ENCODE results near the gene NUDT7.

The NUDT7 gene

GRCh38 chr16:77722309-77723107, at the start of gene NUDT7:
Gene NUDT7 (plus strand): TSS chr16:77722514. CDS start chr16:77722583, 69 bp downstream.
- DNase-seq (ENCODE audit: low read depth), result peak; percentile 93

GRCh38 chr16:77674888-77675287, 47.4 kb upstream of the NUDT7 start:
- DNase-seq (ENCODE audit: low read depth), result peak; percentile 76

GRCh38 chr16:77675464-77676324, 46.6 kb upstream of the NUDT7 start:
- peak; percentile 67 for DNase-seq (ENCODE audit: low read depth)

GRCh38 chr16:77677129-77677528, 45.2 kb upstream of the NUDT7 start:
- DNase-seq (ENCODE audit: low read depth), result peak; percentile 17

- DNase-seq (ENCODE audit: low read depth), result no peak
Measured at GRCh38 chr16:77679391-77679790, 42.9 kb upstream of the NUDT7 start.

GRCh38 chr16:77679901-77680300, 42.4 kb upstream of the NUDT7 start:
- peak; percentile 51 for DNase-seq (ENCODE audit: low read depth)

- DNase-seq (ENCODE audit: low read depth), result no peak
Measured at GRCh38 chr16:77680496-77680895, 41.8 kb upstream of the NUDT7 start.

- DNase-seq (ENCODE audit: low read depth), result no peak
Measured at GRCh38 chr16:77682586-77682985, 39.7 kb upstream of the NUDT7 start.

- no peak for DNase-seq (ENCODE audit: low read depth)
Measured at GRCh38 chr16:77683397-77684180, 38.7 kb upstream of the NUDT7 start.

- no peak for DNase-seq (ENCODE audit: low read depth)
Measured at GRCh38 chr16:77684181-77684526, 38.2 kb upstream of the NUDT7 start.

GRCh38 chr16:77686385-77686784, 35.9 kb upstream of the NUDT7 start:
- no peak for DNase-seq (ENCODE audit: low read depth)

- no peak for DNase-seq (ENCODE audit: low read depth)
Measured at GRCh38 chr16:77689971-77690370, 32.3 kb upstream of the NUDT7 start.

- DNase-seq (ENCODE audit: low read depth), result no peak
Measured at GRCh38 chr16:77690416-77690815, 31.9 kb upstream of the NUDT7 start.

GRCh38 chr16:77692612-77693011, 29.7 kb upstream of the NUDT7 start:
- no peak for DNase-seq (ENCODE audit: low read depth)

- DNase-seq (ENCODE audit: low read depth), result peak; percentile 43
Measured at GRCh38 chr16:77696149-77696548, 26.2 kb upstream of the NUDT7 start.

- no peak for DNase-seq (ENCODE audit: low read depth)
Measured at GRCh38 chr16:77700846-77701245, 21.5 kb upstream of the NUDT7 start.

- no peak for DNase-seq (ENCODE audit: low read depth)
Measured at GRCh38 chr16:77705351-77705750, 17.0 kb upstream of the NUDT7 start.

GRCh38 chr16:77711179-77711578, 11.1 kb upstream of the NUDT7 start:
- DNase-seq (ENCODE audit: low read depth), result no peak

GRCh38 chr16:77711775-77712174, 10.5 kb upstream of the NUDT7 start:
- DNase-seq (ENCODE audit: low read depth), result peak; percentile 3

GRCh38 chr16:77715145-77715544, 7.2 kb upstream of the NUDT7 start:
- DNase-seq (ENCODE audit: low read depth), result no peak

GRCh38 chr16:77721752-77722308, 484 bp upstream of the NUDT7 start:
- peak; percentile 2 for DNase-seq (ENCODE audit: low read depth)

GRCh38 chr16:77723108-77723514, 797 bp downstream of the NUDT7 start:
- DNase-seq (ENCODE audit: low read depth), result peak; percentile 82
